OCI-LY3 (cell line): ENCODE results near the gene RAMP1.

ENCODE experiments used
- CTCF ChIP-seq: fragments of 200-600, 300-600 bp; sonication (generic); IDR thresholded peaks from 2 replicates; pipeline ENCODE4 v1.5.1; 2014; ENCODE audit warnings: antibody characterized with exemption, low read length, low read depth
- EZH2phosphoT487 ChIP-seq: fragments of 200-600 bp; shearing (Covaris generic); IDR thresholded peaks from 2 replicates; pipeline ENCODE4 v1.6.1; 2018; ENCODE audit warnings: antibody characterized with exemption, mixed run types, low read depth

GRCh38 chr2:237867465-237867864, 8.0 kb downstream of the RAMP1 start:
- no peak for TF ChIP-seq CTCF
- no peak for TF ChIP-seq EZH2phosphoT487
